Body of pancreas (tissue), 4 donors: ENCODE data around the gene GABRA5. TPM values are rescaled to one million over a fixed set of nuclear protein-coding genes. Genes with fewer than 3 reads are reported as not detected.

Source experiments
- ATAC-seq: fragments of 150-250 bp; one replicate; pipeline ENCODE4 v1.9.1; 2016
- DNase-seq, 4 donors: peaks; one replicate each; pipeline ENCODE4 v3.0.0-alpha.2; 2019
- H3K27ac ChIP-seq, 4 donors: fragments of 200-600 bp; sonication (generic); 1 replicate in 3 of 4; 2 replicates in 1 of 4; pipeline versions ENCODE4 v1.5.1 to v1.6.1; 2016 to 2019; ENCODE audit warnings: mild to moderate bottlenecking in 1 of 4, mixed read lengths in 1 of 4, moderate library complexity in 1 of 4
- H3K27me3 ChIP-seq, 2 donors: fragments of 200-600 bp; sonication (generic); one replicate each; pipeline ENCODE4 v1.6.0; 2016; ENCODE audit warnings: mild to moderate bottlenecking in 1 of 2
- H3K36me3 ChIP-seq, 2 donors: fragments of 200-600 bp; sonication (generic); replicated peaks in 1 of 2; 2 replicates each; pipeline ENCODE4 v1.5.1; 2016; ENCODE audit warnings: low read depth in 2 of 2; ENCODE audit not compliant: insufficient read depth in 1 of 2
- H3K4me1 ChIP-seq: fragments of 200-600 bp; sonication (generic); one replicate; pipeline ENCODE4 v1.6.0; 2016
- H3K4me3 ChIP-seq, 2 donors: fragments of 200-600 bp; sonication (generic); 1 replicate in 1 of 2; 2 replicates in 1 of 2; pipeline ENCODE4 v1.5.1; 2016 to 2019
- H3K9me3 ChIP-seq, 3 donors: fragments of 200-600 bp; sonication (generic); 1 replicate in 2 of 3; 2 replicates in 1 of 3; pipeline ENCODE4 v1.5.1; 2016
- CTCF ChIP-seq, 7 experiments: fragments of 450-650 bp in 4 of 7; fragments of 200-600 bp in 3 of 7; sonication (generic) in 3 of 7; IDR thresholded peaks; one replicate each; pipeline ENCODE4 v1.5.1; 2016 to 2019; ENCODE audit warnings: antibody characterized with exemption in 7 of 7
- POLR2A ChIP-seq, 3 donors: fragments of 450-650 bp; IDR thresholded peaks; one replicate each; pipeline ENCODE4 v1.6.1; 2016; ENCODE audit warnings: antibody characterized with exemption in 3 of 3, mild to moderate bottlenecking in 2 of 3
- WGBS, 2 donors: methylation state at CpG; one replicate each; pipeline ENCODE4 v1.1.5; 2017; 5-methylcytosine and 5-hydroxymethylcytosine counted together
- intact Hi-C: fragments of 100-400 bp; cut with DNase I; formaldehyde crosslinking; loops from one replicate; pipeline ENCODE4 v1.15.1; 2023
- total RNA-seq, 2 donors: library from RNA; depleted of rRNA; stranded (reverse); fragments of >200 nt; gene quantifications; one replicate each; pipeline ENCODE4 v1.1.0, GENCODE V29; 2016

GABRA5 gene
- total RNA-seq, 2 donors from 2014 or later, result 0.66 TPM; not detected in 1

GRCh38 chr15:26841941-26842340 is 24.9 kb upstream of the GABRA5 start:
- Histone ChIP-seq H3K27ac (no peak overlapping the region), H3K36me3 (no peaks in the 10 kb centered on the region), H3K9me3 (no peaks in the 10 kb centered on the region), H3K27me3 (peaks cover 0 to 12% of the 10 kb centered on the region in 2 donors), H3K4me1 (no peaks in the 10 kb centered on the region), H3K4me3 (no peak overlapping the region)
- intact Hi-C loops, result no loop called here
- ATAC-seq (no peak), DNase-seq (no peak)
- TF ChIP-seq POLR2A (IDR thresholded peaks at IDR 0.05) (no peak), CTCF (IDR thresholded peaks at IDR 0.05) (no peak)
- WGBS, 2 donors, result 28 to 36% methylated on average over 12 of the region's 12 CpGs

DNA sequence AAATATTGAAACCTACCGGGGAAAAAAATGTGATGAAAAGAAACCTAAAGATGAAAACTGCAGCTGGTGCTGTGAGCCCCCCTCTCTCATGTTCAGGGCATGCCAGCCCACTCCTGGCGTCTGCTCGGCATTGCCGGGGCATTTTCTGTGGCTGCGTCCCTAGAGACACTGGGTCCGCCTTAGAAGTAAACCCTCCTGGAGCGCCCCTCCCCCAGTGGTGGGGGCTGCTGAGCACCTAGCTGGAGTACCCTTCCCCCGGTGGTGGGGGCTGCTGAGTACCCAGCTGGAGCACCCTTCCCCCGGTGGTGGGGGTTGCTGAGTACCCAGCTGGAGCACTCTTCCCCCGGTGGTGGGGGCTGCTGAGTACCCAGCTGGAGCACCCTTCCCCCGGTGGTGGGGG is 24.5 kb upstream of the GABRA5 start:
- intact Hi-C loops, result no loop called here
- Histone ChIP-seq H3K9me3 (no peaks in the 10 kb centered on the region), H3K4me3 (no peak overlapping the region), H3K4me1 (no peaks in the 10 kb centered on the region), H3K36me3 (no peaks in the 10 kb centered on the region), H3K27ac (no peak overlapping the region), H3K27me3 (peaks cover 0 to 12% of the 10 kb centered on the region in 2 donors)
- 42 to 53% methylated on average over 7 to 10 of the region's 11 CpGs for WGBS, 2 donors
- no peak for TF ChIP-seq CTCF (IDR thresholded peaks at IDR 0.05)
- no peak for TF ChIP-seq POLR2A (IDR thresholded peaks at IDR 0.05)
- ATAC-seq (no peak), DNase-seq (no peak)

GRCh38 chr15:26844901-26845300 is 22.0 kb upstream of the GABRA5 start:
- ATAC-seq (no peak), DNase-seq (no peak)
- intact Hi-C loops, result no loop called here
- Histone ChIP-seq H3K36me3 (no peaks in the 10 kb centered on the region), H3K27me3 (peaks cover 0 to 6% of the 10 kb centered on the region in 2 donors), H3K27ac (no peak overlapping the region), H3K4me3 (no peak overlapping the region), H3K9me3 (no peaks in the 10 kb centered on the region), H3K4me1 (no peaks in the 10 kb centered on the region)
- TF ChIP-seq CTCF (IDR thresholded peaks at IDR 0.05), result no peak
- TF ChIP-seq POLR2A (IDR thresholded peaks at IDR 0.05), result no peak

DNA sequence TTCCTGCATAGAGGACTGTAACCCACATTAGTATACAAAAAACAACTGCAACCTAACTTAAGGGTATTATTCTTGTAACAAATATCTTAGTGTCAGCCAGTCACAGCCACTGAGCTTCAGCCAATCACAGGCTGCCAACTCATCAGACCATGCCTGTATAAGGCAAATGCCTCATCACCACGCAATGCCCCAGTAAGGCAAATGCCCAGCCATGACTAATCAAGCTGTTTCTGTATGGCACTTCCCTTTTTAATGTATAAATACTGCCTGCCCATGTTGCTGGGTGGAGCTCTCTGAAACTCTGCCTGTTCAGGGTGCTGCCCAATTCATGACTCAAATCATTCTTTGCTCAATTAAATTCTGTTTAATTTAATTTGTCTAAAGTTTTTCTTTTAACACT is 18.4 kb upstream of the GABRA5 start:
- Histone ChIP-seq H3K4me1 (no peaks in the 10 kb centered on the region), H3K27ac (no peak overlapping the region), H3K9me3 (no peaks in the 10 kb centered on the region), H3K4me3 (no peak overlapping the region), H3K36me3 (no peaks in the 10 kb centered on the region), H3K27me3 (no peaks in the 10 kb centered on the region)
- WGBS, 2 donors, result 61 to 75% methylated on average over 1 of the region's 1 CpG
- TF ChIP-seq POLR2A (IDR thresholded peaks at IDR 0.05), result no peak
- TF ChIP-seq CTCF (IDR thresholded peaks at IDR 0.05), result no peak
- intact Hi-C loops, result no loop called here
- ATAC-seq (no peak), DNase-seq (no peak)

DNA sequence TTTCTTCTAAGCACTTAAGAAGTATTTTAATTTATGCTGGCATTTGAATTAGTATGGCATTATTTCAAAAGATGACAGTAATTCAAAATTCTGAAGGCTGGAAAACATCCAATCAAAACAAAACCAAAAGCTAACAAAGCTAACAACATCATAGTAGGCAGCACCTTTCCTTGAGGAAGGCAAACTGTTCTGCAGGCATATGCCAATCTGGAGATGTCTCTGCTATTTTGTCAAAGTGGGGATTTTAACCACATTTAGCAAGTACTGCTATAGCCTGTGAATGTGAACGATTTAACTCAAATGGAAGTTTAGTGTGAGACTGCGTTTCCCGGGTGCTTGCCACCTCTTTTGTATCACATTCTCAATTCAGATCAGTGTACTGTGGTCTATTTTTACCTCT is 16.7 kb upstream of the GABRA5 start:
- TF ChIP-seq CTCF (IDR thresholded peaks at IDR 0.05), result no peak
- TF ChIP-seq POLR2A (IDR thresholded peaks at IDR 0.05), result no peak
- Histone ChIP-seq H3K4me1 (no peaks in the 10 kb centered on the region), H3K27ac (no peak overlapping the region), H3K9me3 (no peaks in the 10 kb centered on the region), H3K4me3 (no peak overlapping the region), H3K36me3 (no peaks in the 10 kb centered on the region), H3K27me3 (no peaks in the 10 kb centered on the region)
- intact Hi-C loops, result no loop called here
- 64 to 79% methylated on average over 3 of the region's 3 CpGs for WGBS, 2 donors
- ATAC-seq (no peak), DNase-seq (no peak)
